GM21423 (cell line): ENCODE measurements around the gene STARD3.
"Not testable (repeated sequence)": the region's sequence is repeated elsewhere in the genome, so short reads cannot be mapped to it uniquely, and the experiment has no call there.

Source experiments
- ATAC-seq: cut with Tn5 transposase; IDR thresholded peaks from one replicate; pipeline ENCODE4 v1.9.1; 2021; ENCODE audit warnings: mild to moderate bottlenecking, moderate library complexity; ENCODE audit not compliant: unreplicated experiment

The STARD3 gene

GRCh38 chr17:39687101-39687545, 50.2 kb downstream of the STARD3 start:
- ATAC-seq = no peak

- peak; percentile 87 for ATAC-seq
Measured at GRCh38 chr17:39687546-39688474, 50.9 kb downstream of the STARD3 start, which contains the start of gene PGAP3. TSS of gene PGAP3 (minus strand) at chr17:39688057. CDS start at chr17:39688014, 43 bp downstream.

GRCh38 chr17:39688475-39688835, 51.5 kb downstream of the STARD3 start:
- ATAC-seq = no peak

- ATAC-seq = no peak
Measured at GRCh38 chr17:39688945-39689344, 52.0 kb downstream of the STARD3 start.

DNA sequence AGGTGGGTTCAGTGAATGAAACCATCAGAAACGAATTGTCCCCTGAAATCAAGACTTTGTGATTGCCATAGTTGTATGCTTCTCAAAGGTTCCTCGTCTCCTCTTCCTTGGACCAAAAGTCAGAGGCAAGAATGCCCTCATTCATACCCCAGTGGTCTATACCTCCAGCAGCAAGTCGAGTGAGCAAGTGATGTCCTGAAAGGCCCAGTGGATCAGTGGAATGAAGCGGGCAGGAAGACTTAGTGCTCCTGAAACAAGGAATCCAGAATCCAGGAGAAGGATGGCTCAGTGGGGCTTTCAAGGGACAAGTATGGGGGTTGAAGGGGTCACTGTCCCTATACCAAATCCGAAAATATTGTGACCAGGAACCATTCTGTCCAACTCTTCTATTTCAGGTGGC, 57.6 kb downstream of the STARD3 start:
- ATAC-seq = no peak

GRCh38 chr17:39695089-39695474, 58.1 kb downstream of the STARD3 start:
- no peak for ATAC-seq

GRCh38 chr17:39696731-39697130, 59.8 kb downstream of the STARD3 start:
- ATAC-seq = no peak

DNA sequence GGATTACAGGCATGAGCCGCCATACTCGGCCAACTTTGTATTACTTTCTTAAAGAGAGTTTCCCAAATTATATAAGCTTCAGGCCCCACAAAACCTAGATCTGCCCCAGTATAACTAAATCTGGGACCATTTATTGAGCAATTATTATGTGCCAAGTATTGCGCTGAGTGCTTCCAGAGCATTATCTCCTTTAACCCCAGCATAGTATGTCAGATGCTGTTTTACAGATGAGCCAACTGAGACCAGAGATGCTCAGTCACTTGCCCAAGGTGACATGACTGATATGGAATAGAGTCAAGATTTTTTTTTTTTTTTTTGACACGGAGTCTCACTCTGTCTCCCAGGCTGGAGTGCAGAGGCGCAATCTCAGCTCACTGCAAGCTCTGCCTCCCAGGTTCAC, 61.0 kb downstream of the STARD3 start:
- ATAC-seq = no peak

GRCh38 chr17:39699157-39699817, 62.3 kb downstream of the STARD3 start:
- not testable (repeated sequence) for ATAC-seq

- ATAC-seq = no peak
Measured at GRCh38 chr17:39699818-39700147, 62.8 kb downstream of the STARD3 start, which contains the start of gene ERBB2. TSS of gene ERBB2 (plus strand) at chr17:39700064. CDS start at chr17:39700239, 175 bp downstream.

DNA sequence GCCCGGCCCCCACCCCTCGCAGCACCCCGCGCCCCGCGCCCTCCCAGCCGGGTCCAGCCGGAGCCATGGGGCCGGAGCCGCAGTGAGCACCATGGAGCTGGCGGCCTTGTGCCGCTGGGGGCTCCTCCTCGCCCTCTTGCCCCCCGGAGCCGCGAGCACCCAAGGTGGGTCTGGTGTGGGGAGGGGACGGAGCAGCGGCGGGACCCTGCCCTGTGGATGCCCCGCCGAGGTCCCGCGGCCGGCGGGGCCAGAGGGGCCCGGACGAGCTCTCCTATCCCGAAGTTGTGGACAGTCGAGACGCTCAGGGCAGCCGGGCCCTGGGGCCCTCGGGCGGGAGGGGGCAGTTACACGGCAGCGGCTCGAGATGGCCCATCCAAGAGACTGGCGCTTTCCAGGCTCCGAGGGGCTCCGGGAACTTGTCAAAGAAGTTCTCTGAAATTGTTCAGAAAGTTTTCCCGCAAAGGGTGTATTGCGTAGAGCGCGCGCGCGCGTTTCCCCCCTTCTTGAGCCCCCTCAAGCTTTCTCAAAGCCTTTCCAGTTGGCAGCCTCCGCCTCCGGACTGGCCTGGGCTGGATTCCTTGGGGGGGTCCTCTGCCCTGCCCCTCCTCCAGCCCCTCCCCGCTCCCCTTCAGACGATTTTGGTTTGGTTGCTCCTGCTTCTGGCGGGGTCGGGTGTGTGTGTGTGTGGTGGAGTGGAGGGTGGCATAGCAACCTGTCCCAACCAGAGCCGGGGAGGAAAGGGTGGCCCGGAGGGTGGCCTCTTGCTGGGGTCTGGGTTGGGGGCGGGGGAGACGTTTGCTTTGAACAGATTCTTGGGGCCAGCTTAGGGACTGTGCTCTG, 63.4 kb downstream of the STARD3 start:
- ATAC-seq = no peak

DNA sequence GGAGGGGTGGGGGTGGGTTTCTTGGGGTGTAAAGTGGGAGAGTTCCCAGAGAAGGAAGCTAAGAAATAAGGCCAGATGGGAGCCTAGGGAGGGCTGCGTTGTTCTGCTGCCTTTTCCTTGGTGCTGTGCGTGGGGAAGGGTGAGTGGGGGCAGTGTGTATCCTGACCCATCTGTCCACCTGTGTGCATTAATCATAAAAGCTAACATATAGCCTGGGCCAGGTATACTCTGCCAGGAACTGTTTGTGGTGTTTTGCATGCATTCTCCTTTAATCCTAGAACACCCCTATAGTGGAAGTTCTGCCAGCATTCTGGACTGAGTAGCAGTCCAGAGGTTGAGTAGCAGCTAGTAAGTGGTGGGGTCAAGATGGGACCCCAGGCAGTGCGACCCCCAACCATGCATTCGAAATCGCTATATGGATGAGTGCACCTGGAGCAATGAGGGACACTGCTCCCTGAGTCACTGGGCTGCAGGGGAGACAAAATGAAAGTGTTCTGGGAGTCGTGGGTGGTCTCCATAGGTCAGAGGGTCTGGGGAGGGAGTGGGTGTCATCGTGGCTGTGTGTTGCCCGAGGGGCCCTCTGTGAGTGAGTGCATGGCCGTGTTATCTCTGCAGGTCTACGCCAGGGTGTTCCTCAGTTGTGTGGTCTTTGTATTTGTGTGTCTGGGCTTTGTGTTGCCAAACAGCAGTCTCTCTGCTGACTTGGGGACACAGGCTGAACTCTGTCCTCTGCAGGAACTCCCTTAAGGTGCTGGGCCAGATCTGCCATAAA, 64.3 kb downstream of the STARD3 start:
- ATAC-seq = no peak

- ATAC-seq = no peak
Measured at GRCh38 chr17:39701784-39702422, 65.0 kb downstream of the STARD3 start.

DNA sequence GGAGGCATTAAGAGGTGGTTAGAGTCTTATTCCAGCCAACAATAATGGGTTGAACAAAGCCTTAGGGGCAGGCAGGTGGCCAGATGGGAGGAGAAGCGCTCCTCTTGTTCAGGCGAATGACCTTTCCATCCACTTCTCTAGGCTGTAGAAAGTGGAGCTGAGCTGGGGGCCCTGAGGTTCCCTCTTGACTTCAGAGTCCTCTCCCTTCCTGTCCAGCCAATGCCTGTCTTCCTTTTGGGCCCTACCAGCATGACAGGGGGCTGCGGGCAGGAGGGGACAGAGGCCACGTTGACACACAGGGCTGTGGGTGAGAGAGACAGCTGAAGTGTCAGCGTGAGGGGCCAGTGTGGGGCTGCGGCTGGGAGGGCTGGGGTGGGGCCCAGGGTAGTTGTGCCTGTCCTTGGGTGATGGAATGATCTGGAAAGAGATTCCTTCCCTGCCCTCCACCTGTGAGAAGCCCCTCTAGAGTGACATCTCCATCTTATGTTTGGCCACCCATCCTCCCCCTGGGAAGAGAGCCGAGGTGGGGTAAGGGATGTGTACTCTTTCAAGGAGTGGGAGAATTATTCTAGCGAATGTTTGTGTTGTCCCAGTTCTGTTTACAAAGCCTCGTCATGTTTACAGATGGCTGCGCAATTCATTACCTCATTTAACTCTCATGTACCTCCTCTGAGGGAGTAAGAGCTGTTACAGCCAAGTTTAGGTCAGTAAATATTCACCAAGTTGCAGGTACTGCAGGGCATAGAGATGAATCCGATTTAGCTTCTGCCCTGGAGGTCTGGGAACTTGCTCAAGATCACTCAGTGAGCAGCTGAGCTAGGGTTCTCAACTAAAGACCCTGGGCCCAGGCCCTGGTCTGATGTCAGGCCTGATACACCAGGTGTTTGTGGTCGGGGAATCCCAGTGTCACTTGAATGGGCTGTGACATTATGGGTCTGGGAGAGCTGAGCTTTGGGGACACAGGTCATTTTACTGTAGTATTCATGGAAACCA, 66.3 kb downstream of the STARD3 start:
- ATAC-seq = no peak

DNA sequence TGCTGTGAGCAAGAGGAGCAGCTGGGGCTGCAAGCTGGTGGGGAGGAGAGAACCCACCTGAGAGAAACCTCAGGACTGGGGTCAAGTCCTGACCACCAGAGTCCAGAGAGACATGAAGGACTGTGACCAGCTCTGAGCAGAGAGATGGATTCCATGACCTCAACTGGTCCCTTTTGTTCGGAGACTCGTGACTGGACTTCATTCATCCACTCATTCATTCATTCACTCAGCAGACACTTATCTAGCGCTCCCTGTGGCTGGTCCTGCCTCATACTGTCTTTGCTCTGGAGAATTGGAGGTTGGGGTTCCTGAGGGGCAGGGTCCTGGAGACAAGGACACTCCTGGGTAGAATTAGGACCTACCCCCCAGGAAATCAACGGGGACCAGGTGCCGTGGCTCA, 67.0 kb downstream of the STARD3 start:
- ATAC-seq = no peak

DNA sequence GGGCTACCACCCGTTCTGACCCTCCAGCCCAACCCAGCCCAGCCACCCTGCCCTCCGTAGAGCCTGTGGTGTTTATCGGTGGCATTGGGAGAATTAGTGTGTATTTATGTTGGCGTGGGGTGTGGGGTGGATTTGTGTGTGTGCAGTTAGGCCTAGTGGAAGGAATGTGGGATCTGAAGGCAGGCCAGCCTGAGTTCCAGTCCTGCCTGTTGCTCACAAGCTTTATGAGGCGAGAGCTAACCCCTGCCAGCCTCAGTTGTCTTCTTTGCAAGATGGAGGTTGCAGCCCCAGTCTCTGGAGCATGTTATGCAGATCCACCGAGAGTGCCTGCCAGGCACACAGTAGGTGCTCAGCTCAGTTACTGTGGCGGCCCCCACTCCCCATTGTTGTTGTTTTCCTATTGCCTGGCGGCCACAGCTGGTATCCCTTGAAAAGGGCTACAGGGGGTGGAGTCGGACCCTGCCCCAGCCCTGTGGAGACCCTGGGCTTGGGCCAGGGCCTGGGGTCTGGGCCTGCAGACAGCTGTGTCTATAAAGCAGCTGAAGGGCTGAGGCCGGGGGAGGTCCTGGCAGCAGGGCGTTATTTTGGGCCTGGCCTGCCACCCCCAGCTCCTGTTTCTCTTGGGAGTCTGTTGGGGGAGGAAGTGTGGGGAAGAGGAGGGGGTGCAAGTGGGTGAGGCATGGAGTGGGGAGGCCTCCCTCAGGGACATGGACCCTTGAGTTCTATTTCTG, 68.0 kb downstream of the STARD3 start:
- no peak for ATAC-seq

GRCh38 chr17:39705786-39706348, 68.9 kb downstream of the STARD3 start:
- no peak for ATAC-seq

GRCh38 chr17:39706383-39706782, 69.4 kb downstream of the STARD3 start:
- no peak for ATAC-seq
